Neuronal stem cell (in vitro differentiated cells): ENCODE results near the gene C3orf62.

Experiments used
- DNase-seq: peaks from one replicate; pipeline ENCODE4 v3.0.0-alpha.2; 2013; ENCODE audit warnings: low spot score
- H2AFZ ChIP-seq: one replicate; pipeline ENCODE4 v1.6.1; 2013; ENCODE audit warnings: mild to moderate bottlenecking, low read length, inconsistent platforms
- H2AK5ac ChIP-seq: 2 replicates; pipeline ENCODE4 v1.6.1; 2013; ENCODE audit warnings: low read depth, mild to moderate bottlenecking, inconsistent platforms, low read length, moderate library complexity, mixed read lengths
- H2BK120ac ChIP-seq: 2 replicates; pipeline ENCODE4 v1.6.1; 2013; ENCODE audit warnings: low read depth, mild to moderate bottlenecking, inconsistent platforms, low read length, moderate library complexity, mixed read lengths
- H2BK12ac ChIP-seq: one replicate; pipeline ENCODE4 v1.6.1; 2013; ENCODE audit warnings: low read length, inconsistent platforms
- H2BK15ac ChIP-seq: 2 replicates; pipeline ENCODE4 v1.6.1; 2013; ENCODE audit warnings: mild to moderate bottlenecking, low read length, inconsistent platforms, mixed read lengths
- H2BK5ac ChIP-seq: one replicate; pipeline ENCODE4 v1.6.1; 2013; ENCODE audit warnings: inconsistent platforms, mild to moderate bottlenecking, low read length, moderate library complexity
- H3K14ac ChIP-seq: one replicate; pipeline ENCODE4 v1.6.1; 2013; ENCODE audit warnings: low read length, inconsistent platforms
- H3K18ac ChIP-seq: 2 replicates; pipeline ENCODE4 v1.6.1; 2013; ENCODE audit warnings: low read length, inconsistent platforms
- H3K23ac ChIP-seq: 2 replicates; pipeline ENCODE4 v1.6.1; 2013; ENCODE audit warnings: low read depth, mild to moderate bottlenecking, mixed read lengths, low read length, inconsistent platforms; ENCODE audit not compliant: poor library complexity
- H3K27ac ChIP-seq: replicated peaks from 3 replicates; pipeline ENCODE4 v1.5.1; 2013; ENCODE audit warnings: low read length, inconsistent platforms
- H3K27me3 ChIP-seq, 3 experiments: 2 replicates each; pipeline ENCODE4 v1.6.1; 2013; ENCODE audit warnings: low read length in 3 of 3, mild to moderate bottlenecking in 2 of 3, inconsistent platforms in 1 of 3, low read depth in 1 of 3, mixed read lengths in 1 of 3, moderate library complexity in 1 of 3; ENCODE audit not compliant: control insufficient read depth in 3 of 3, insufficient read depth in 3 of 3
- H3K36me3 ChIP-seq, 2 donors: replicated peaks in 1 of 2; 2 replicates each; pipeline ENCODE4 v1.6.1; 2013; ENCODE audit warnings: low read length in 2 of 2; ENCODE audit not compliant: control insufficient read depth in 2 of 2, insufficient read depth in 2 of 2
- H3K4ac ChIP-seq: 2 replicates; pipeline ENCODE4 v1.6.1; 2013; ENCODE audit warnings: inconsistent platforms, mild to moderate bottlenecking, low read length, moderate library complexity
- H3K4me1 ChIP-seq, 2 donors: 1 replicate in 1 of 2; 2 replicates in 1 of 2; pipeline ENCODE4 v1.6.1; 2013; ENCODE audit warnings: low read length in 2 of 2, low read depth in 1 of 2; ENCODE audit not compliant: control insufficient read depth in 2 of 2, insufficient read depth in 1 of 2
- H3K4me2 ChIP-seq: one replicate; pipeline ENCODE4 v1.6.1; 2013; ENCODE audit warnings: mild to moderate bottlenecking, low read length, inconsistent platforms; ENCODE audit not compliant: insufficient read depth, poor library complexity, severe bottlenecking
- H3K4me3 ChIP-seq, 2 donors: 2 replicates each; pipeline ENCODE4 v1.5.1; 2013; ENCODE audit warnings: low read length in 2 of 2, mild to moderate bottlenecking in 2 of 2, inconsistent platforms in 1 of 2, moderate library complexity in 1 of 2
- H3K79me1 ChIP-seq: one replicate; pipeline ENCODE4 v1.6.1; 2013; ENCODE audit warnings: low read depth, mild to moderate bottlenecking, inconsistent platforms, low read length, moderate library complexity
- H3K9ac ChIP-seq: one replicate; pipeline ENCODE4 v1.6.1; 2013; ENCODE audit warnings: mild to moderate bottlenecking, low read depth, low read length, inconsistent platforms; ENCODE audit not compliant: poor library complexity
- H3K9me3 ChIP-seq, 2 donors: replicated peaks in 1 of 2; 2 replicates each; pipeline versions ENCODE3 to v1.6.1; 2013; ENCODE audit warnings: low read length in 2 of 2, mild to moderate bottlenecking in 2 of 2, inconsistent platforms in 1 of 2, low read depth in 1 of 2, mixed read lengths in 1 of 2, moderate library complexity in 1 of 2; ENCODE audit not compliant: control insufficient read depth in 2 of 2, insufficient read depth in 1 of 2
- H4K8ac ChIP-seq: one replicate; pipeline ENCODE4 v1.6.1; 2013; ENCODE audit warnings: low read depth, mild to moderate bottlenecking, inconsistent platforms, low read length, moderate library complexity
- H4K91ac ChIP-seq: one replicate; pipeline ENCODE4 v1.6.1; 2013; ENCODE audit warnings: low read length, low read depth, mild to moderate bottlenecking, inconsistent platforms; ENCODE audit not compliant: poor library complexity
- WGBS, 2 donors: extraction: QIAGEN DNeasy Blood & Tissue Kit; methylation state at CpG; one replicate each; pipeline ENCODE4 v1.1.7; 2013; ENCODE audit warnings: missing lambda C conversion rate in 2 of 2, mixed read lengths in 1 of 2; ENCODE audit not compliant: insufficient read length in 2 of 2, insufficient replicate concordance in 1 of 2; ENCODE audit errors: extremely low coverage in 2 of 2; 5-methylcytosine and 5-hydroxymethylcytosine counted together

Gene C3orf62

DNA sequence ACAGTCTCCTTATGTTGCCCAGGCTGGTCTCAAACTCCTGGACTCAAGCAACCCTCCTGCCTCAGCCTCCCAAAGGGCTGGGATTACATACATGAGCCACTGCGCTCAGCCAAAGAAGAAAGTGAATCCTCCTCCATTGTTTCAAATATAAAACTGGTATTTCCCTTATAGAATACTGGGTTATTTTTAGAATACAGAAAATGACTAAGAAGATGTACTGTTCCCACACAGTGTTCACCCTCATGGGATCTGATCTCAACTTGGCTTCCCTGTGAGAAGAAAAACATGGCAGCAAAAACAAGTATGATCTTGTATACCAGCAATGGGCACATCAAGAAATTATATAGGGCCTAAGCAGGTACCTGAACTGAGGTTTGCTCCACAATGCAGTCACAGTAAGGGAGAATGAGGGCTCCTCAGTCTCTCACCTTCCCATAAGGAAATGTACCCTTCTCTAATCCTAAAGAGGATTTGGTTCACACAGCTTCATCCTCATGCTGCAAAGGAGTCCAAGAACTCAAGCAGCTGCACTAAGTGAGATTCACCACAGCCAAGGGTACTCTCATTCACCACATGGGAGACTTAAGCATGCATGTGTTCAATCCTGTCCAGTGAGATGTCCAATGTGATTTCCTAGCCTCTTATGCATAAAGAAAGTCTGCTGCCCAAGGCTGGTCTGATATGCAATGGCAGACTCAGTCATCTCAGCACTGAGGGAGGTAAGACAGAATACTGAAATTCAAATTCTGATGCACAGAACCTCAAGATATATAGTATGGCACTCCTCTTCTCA is 37.1 kb upstream of the C3orf62 start:
- Histone ChIP-seq H2BK12ac (no peak overlapping the region), H3K18ac (no peak overlapping the region), H2AK5ac (no peak overlapping the region), H3K14ac (no peak overlapping the region), H3K79me1 (no peaks in the 10 kb centered on the region), H3K4me1 (no peaks in the 10 kb centered on the region), H2BK120ac (no peak overlapping the region), H2BK5ac (no peak overlapping the region), H3K27me3 (no peaks in the 10 kb centered on the region), H3K4ac (no peak overlapping the region), H3K9ac (no peak overlapping the region), H4K91ac (no peak overlapping the region), H4K8ac (no peak overlapping the region), H3K4me2 (no peak overlapping the region), H2AFZ (no peak overlapping the region), H3K9me3 (no peaks in the 10 kb centered on the region), H3K23ac (no peak overlapping the region), H3K36me3 (peaks cover 18 to 75% of the 10 kb centered on the region in 2 donors), H3K4me3 (no peak overlapping the region), H2BK15ac (no peak overlapping the region), H3K27ac (no peak overlapping the region)
- DNase-seq: no peak
- no CpG with 5 or more reads among the region's 1 CpG for WGBS, 2 donors

DNA sequence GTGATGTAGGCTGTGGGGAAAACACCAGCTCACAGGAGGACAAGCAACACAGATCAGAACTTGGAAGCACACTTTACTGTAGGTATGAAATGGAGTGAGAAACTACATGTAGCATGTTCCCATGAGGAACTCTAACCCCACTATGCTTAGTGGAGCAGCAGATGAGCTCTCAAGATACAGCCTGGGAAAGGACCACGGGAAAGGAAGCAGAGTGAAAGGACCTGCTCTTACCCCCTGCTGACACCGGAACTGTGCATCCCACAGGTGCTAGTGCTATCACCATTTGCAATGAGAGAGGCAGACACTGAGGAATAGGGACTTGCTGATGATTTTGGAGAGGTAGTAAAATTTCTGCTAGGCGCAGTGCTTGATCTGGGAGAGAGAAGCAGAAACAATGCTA is 34.3 kb upstream of the C3orf62 start:
- Histone ChIP-seq H4K8ac (no peak overlapping the region), H3K27me3 (no peaks in the 10 kb centered on the region), H3K4me3 (no peak overlapping the region), H2AFZ (no peak overlapping the region), H3K4ac (no peak overlapping the region), H3K36me3 (peaks cover 10 to 81% of the 10 kb centered on the region in 2 donors), H2BK12ac (no peak overlapping the region), H3K79me1 (no peaks in the 10 kb centered on the region), H2AK5ac (no peak overlapping the region), H3K9me3 (no peaks in the 10 kb centered on the region), H3K14ac (no peak overlapping the region), H2BK120ac (no peak overlapping the region), H3K4me2 (no peak overlapping the region), H3K4me1 (no peaks in the 10 kb centered on the region), H2BK5ac (no peak overlapping the region), H3K27ac (no peak overlapping the region), H4K91ac (no peak overlapping the region), H3K18ac (no peak overlapping the region), H3K9ac (no peak overlapping the region), H2BK15ac (no peak overlapping the region), H3K23ac (no peak overlapping the region)
- no CpG with 5 or more reads among the region's 3 CpGs for WGBS, 2 donors
- DNase-seq: no peak

DNA sequence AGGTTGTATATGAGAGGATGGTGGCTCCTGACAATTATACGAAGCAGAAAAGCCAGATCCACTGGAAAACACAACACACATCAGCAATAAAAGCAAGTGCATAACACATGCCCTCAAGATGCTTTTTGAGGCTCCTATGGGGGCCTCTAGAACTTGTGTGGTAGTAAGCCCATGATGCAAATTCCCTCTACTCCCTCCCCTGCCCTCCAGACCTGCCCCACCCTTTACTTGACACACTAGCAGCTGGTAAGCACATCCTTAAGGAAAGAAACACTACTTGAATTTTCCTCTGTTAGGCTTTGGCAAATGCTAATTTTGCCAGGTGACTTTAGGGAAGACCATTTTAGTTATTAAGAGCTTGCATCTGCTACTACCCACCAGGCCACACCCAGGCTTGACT is 33.6 kb upstream of the C3orf62 start:
- WGBS, 2 donors: no CpG with 5 or more reads among the region's 1 CpG

DNA sequence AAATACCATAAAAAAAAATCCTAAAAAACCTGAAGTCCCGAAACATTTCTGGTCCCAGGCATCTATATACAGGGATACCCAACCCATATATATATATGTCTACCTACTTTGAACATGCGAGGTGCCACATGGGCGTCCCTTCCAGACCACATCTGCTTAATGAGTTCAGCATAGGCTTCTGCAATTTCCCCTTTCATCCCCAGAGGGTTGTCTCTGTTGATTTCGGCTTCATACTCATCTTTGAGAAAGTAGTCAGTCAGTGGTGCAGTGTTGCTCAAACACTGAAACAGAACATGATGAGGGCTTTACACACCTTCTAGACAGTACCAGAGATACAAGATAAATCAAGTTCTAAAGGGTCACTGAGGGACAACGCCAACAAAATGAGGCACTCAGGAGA is 28.6 kb upstream of the C3orf62 start:
- no peak overlapping the region for H2AFZ ChIP-seq
- no peak overlapping the region for H4K91ac ChIP-seq
- H3K36me3 ChIP-seq: peaks cover 25 to 87% of the 10 kb centered on the region in 2 donors
- H3K4ac ChIP-seq: no peak overlapping the region
- no peak for DNase-seq
- no peak overlapping the region for H3K4me3 ChIP-seq
- H3K4me1 ChIP-seq: no peaks in the 10 kb centered on the region
- H2BK5ac ChIP-seq: no peak overlapping the region
- H4K8ac ChIP-seq: no peak overlapping the region
- H2BK15ac ChIP-seq: no peak overlapping the region
- no peak overlapping the region for H3K4me2 ChIP-seq
- H2BK12ac ChIP-seq: no peak overlapping the region
- no peak overlapping the region for H2BK120ac ChIP-seq
- no peak overlapping the region for H2AK5ac ChIP-seq
- no peaks in the 10 kb centered on the region for H3K79me1 ChIP-seq
- no peak overlapping the region for H3K23ac ChIP-seq
- H3K9ac ChIP-seq: no peak overlapping the region
- no peak overlapping the region for H3K18ac ChIP-seq
- no peak overlapping the region for H3K14ac ChIP-seq
- no peaks in the 10 kb centered on the region for H3K9me3 ChIP-seq
- no peaks in the 10 kb centered on the region for H3K27me3 ChIP-seq
- no CpG with 5 or more reads among the region's 5 CpGs for WGBS, 2 donors
- no peak overlapping the region for H3K27ac ChIP-seq

More for the DNA sequence above, 33.6 kb upstream of the C3orf62 start:
- Histone ChIP-seq H3K79me1 (no peaks in the 10 kb centered on the region), H2BK12ac (no peak overlapping the region), H3K4me1 (no peaks in the 10 kb centered on the region), H3K9ac (no peak overlapping the region), H3K27me3 (no peaks in the 10 kb centered on the region), H3K36me3 (peaks cover 12 to 81% of the 10 kb centered on the region in 2 donors), H2AFZ (no peak overlapping the region), H2BK120ac (no peak overlapping the region), H3K14ac (no peak overlapping the region), H2BK5ac (no peak overlapping the region), H3K23ac (no peak overlapping the region), H4K91ac (no peak overlapping the region), H3K18ac (no peak overlapping the region), H3K27ac (no peak overlapping the region), H3K9me3 (no peaks in the 10 kb centered on the region), H2AK5ac (no peak overlapping the region), H3K4ac (no peak overlapping the region), H3K4me3 (no peak overlapping the region), H2BK15ac (no peak overlapping the region), H3K4me2 (no peak overlapping the region), H4K8ac (no peak overlapping the region)
- no peak for DNase-seq
